ENCODE measurements around the gene C19orf85.
A peak's percentile ranks its signal among the peaks of the same experiment; 100 is the strongest.
"Not testable (repeated sequence)": the region's sequence is repeated elsewhere in the genome, so short reads cannot be mapped to it uniquely, and the experiment has no call there.

The C19orf85 gene

GRCh38 chr19:55464662-55465054 is at the start of gene C19orf85:
C19orf85 (minus strand) TSS chr19:55464751; CDS start chr19:55464554, 197 bp downstream.
- no peak for DNase-seq

- DNase-seq = no peak
These were observed 43.6 kb upstream of the C19orf85 start for GRCh38 chr19:55508120-55508519.

- no peak for DNase-seq
These were observed 40.4 kb upstream of the C19orf85 start for GRCh38 chr19:55504981-55505380.

GRCh38 chr19:55504252-55504603 is 39.7 kb upstream of the C19orf85 start:
- no peak for DNase-seq

GRCh38 chr19:55503502-55504251 is 39.1 kb upstream of the C19orf85 start:
- peak; percentile 92 for DNase-seq

- DNase-seq = no peak
These were observed 38.6 kb upstream of the C19orf85 start for GRCh38 chr19:55503157-55503501.

- no peak for DNase-seq
These were observed 37.8 kb upstream of the C19orf85 start for GRCh38 chr19:55502197-55502952.

GRCh38 chr19:55500368-55500952 is 35.9 kb upstream of the C19orf85 start:
- DNase-seq = no peak

- DNase-seq = no peak
These were observed 33.8 kb upstream of the C19orf85 start for GRCh38 chr19:55498246-55498840.

GRCh38 chr19:55497763-55498162 is 33.2 kb upstream of the C19orf85 start:
- no peak for DNase-seq

- not testable (repeated sequence) for DNase-seq
These were observed 32.3 kb upstream of the C19orf85 start for GRCh38 chr19:55496820-55497219.

- no peak for DNase-seq
These were observed 31.2 kb upstream of the C19orf85 start for GRCh38 chr19:55495646-55496349.

- DNase-seq = no peak
These were observed 29.7 kb upstream of the C19orf85 start for GRCh38 chr19:55494172-55494761.

GRCh38 chr19:55493645-55494171 is 29.2 kb upstream of the C19orf85 start:
- DNase-seq = no peak

GRCh38 chr19:55493052-55493644 is 28.6 kb upstream of the C19orf85 start:
- no peak for DNase-seq

GRCh38 chr19:55492362-55492944 is 27.9 kb upstream of the C19orf85 start:
- DNase-seq = no peak

- no peak for DNase-seq
These were observed 27.2 kb upstream of the C19orf85 start for GRCh38 chr19:55491546-55492360.

- DNase-seq = no peak
These were observed 26.2 kb upstream of the C19orf85 start for GRCh38 chr19:55490478-55491432.

GRCh38 chr19:55489711-55490477 is 25.3 kb upstream of the C19orf85 start:
- DNase-seq = no peak

All from CD4-positive, alpha-beta T cell treated with Interleukin-21 for 1 hour (primary cell).